ENCODE results near the gene LTA.

GRCh38 chr6:31558631-31559500, 13.2 kb upstream of the LTA start:
- no peak for TF ChIP-seq EZH2 (IDR thresholded peaks at IDR 0.05; ENCODE audit: borderline replicate concordance)
- no peak for TF ChIP-seq CTCF (IDR thresholded peaks at IDR 0.05; ENCODE audit: poor library complexity)
